ENCODE data around the gene DBH. TPM values are rescaled to one million over a fixed set of nuclear protein-coding genes. Genes with fewer than 3 reads are reported as not detected.

Gene DBH
- total RNA-seq, 3 donors from 2014 or later: not detected

GRCh38 chr9:133665535-133665934 lies 29.4 kb downstream of the DBH start:
- Histone ChIP-seq H3K9me3 (no peaks in the 10 kb centered on the region), H3K4me1 (ENCODE audit: low read depth) (no peaks in the 10 kb centered on the region), H3K36me3 (ENCODE audit: low read depth) (no peaks in the 10 kb centered on the region), H3K4me3 (no peak overlapping the region)
- TF ChIP-seq, protein P1, sequence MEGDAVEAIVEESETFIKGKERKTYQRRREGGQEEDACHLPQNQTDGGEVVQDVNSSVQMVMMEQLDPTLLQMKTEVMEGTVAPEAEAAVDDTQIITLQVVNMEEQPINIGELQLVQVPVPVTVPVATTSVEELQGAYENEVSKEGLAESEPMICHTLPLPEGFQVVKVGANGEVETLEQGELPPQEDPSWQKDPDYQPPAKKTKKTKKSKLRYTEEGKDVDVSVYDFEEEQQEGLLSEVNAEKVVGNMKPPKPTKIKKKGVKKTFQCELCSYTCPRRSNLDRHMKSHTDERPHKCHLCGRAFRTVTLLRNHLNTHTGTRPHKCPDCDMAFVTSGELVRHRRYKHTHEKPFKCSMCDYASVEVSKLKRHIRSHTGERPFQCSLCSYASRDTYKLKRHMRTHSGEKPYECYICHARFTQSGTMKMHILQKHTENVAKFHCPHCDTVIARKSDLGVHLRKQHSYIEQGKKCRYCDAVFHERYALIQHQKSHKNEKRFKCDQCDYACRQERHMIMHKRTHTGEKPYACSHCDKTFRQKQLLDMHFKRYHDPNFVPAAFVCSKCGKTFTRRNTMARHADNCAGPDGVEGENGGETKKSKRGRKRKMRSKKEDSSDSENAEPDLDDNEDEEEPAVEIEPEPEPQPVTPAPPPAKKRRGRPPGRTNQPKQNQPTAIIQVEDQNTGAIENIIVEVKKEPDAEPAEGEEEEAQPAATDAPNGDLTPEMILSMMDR (IDR thresholded peaks at IDR 0.05): no peak
- intact Hi-C loops (cut with DNase I, micrococcal nuclease): no loop called here
- ATAC-seq (no peak), DNase-seq (no peak)

- DNase-seq (no peak), ATAC-seq (no peak)
- H3K36me3 ChIP-seq (ENCODE audit: low read depth): no peaks in the 10 kb centered on the region
- H3K9me3 ChIP-seq: no peaks in the 10 kb centered on the region
- H3K4me3 ChIP-seq: no peak overlapping the region
- TF ChIP-seq, protein P1 (IDR thresholded peaks at IDR 0.05): no peak
- intact Hi-C loops (cut with DNase I, micrococcal nuclease): no loop called here
- no peaks in the 10 kb centered on the region for H3K4me1 ChIP-seq (ENCODE audit: low read depth)
Observed at GRCh38 chr9:133666387-133666786, 30.2 kb downstream of the DBH start.

- TF ChIP-seq, protein P1 (IDR thresholded peaks at IDR 0.05): no peak
- Histone ChIP-seq H3K4me3 (no peak overlapping the region), H3K9me3 (no peaks in the 10 kb centered on the region), H3K4me1 (ENCODE audit: low read depth) (no peaks in the 10 kb centered on the region), H3K36me3 (ENCODE audit: low read depth) (no peaks in the 10 kb centered on the region)
- no peak for DNase-seq
- intact Hi-C loops (cut with DNase I, micrococcal nuclease): no loop called here
- ATAC-seq: no peak
Observed at GRCh38 chr9:133666845-133667244, 30.7 kb downstream of the DBH start.

GRCh38 chr9:133667759-133668450 lies 31.7 kb downstream of the DBH start:
- no peak for DNase-seq
- H3K9me3 ChIP-seq: no peaks in the 10 kb centered on the region
- TF ChIP-seq, protein P1 (IDR thresholded peaks at IDR 0.05): no peak

DNA sequence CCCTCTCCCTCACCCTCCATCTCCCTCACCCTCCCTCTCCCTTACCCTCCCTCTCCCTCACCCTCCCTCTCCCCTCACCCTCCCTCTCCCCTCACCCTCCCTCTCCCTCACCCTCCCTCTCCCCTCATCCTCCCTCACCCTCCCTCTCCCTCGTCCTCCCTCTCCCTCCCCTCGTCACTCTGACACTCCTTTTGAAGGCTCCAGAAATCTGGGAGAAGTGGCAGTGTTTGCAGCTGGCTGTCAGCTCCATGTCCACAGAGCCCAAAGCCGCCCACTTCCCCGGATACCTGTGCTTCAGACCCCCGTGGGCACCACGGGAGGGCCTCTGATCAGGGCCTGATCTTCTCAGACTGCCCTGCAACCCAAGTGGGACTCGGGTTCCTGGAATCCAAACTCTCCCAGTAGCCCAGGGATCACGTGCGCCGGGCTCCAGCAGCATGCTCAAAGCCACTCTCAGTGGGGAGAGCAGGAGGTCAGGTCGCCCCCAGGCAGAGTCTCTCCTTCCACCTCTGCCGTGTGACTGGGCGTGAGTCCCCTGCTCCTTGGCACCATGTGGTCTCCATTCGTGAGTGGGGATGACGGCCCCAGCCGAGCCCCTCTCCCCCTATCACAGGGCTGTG lies 33.1 kb downstream of the DBH start:
- DNase-seq (no peak), ATAC-seq (no peak)
- no peaks in the 10 kb centered on the region for H3K36me3 ChIP-seq (ENCODE audit: low read depth)
- TF ChIP-seq, protein P1 (IDR thresholded peaks at IDR 0.05): no peak
- no peaks in the 10 kb centered on the region for H3K9me3 ChIP-seq
- H3K4me3 ChIP-seq: no peak overlapping the region
- H3K4me1 ChIP-seq (ENCODE audit: low read depth): no peaks in the 10 kb centered on the region
- intact Hi-C loops (cut with DNase I, micrococcal nuclease): no loop called here

More at GRCh38 chr9:133667759-133668450, 31.7 kb downstream of the DBH start:
- Histone ChIP-seq H3K36me3 (ENCODE audit: low read depth) (no peaks in the 10 kb centered on the region), H3K4me1 (ENCODE audit: low read depth) (no peaks in the 10 kb centered on the region), H3K4me3 (no peak overlapping the region)
- intact Hi-C loops (cut with DNase I, micrococcal nuclease): no loop called here
- ATAC-seq: no peak

Measured in mucosa of descending colon (tissue), 3 donors.